HepG2 (cell line): ENCODE data around the gene CAPN15. TPM values are rescaled to one million over a fixed set of nuclear protein-coding genes. Genes with fewer than 3 reads are reported as not detected.

Source experiments
- CBX5 ChIP-seq: sonication (generic); formaldehyde crosslinking; IDR thresholded peaks from 2 replicates; pipeline ENCODE4 v1.4.0; 2020; ENCODE audit warnings: missing genetic modification reagents, borderline replicate concordance
- KDM5A ChIP-seq: fragments of 200-600 bp; sonication (generic); IDR thresholded peaks from 2 replicates; pipeline ENCODE4 v1.7.0; 2018; ENCODE audit warnings: antibody characterized with exemption, mild to moderate bottlenecking, low read length, borderline replicate concordance
- MED13 ChIP-seq: sonication (generic); formaldehyde crosslinking; IDR thresholded peaks from 2 replicates; pipeline ENCODE4 v1.5.0; 2020; ENCODE audit warnings: missing genetic modification reagents
- NCOA1 ChIP-seq: sonication (generic); formaldehyde crosslinking; IDR thresholded peaks from 2 replicates; pipeline ENCODE4 v1.9.0; 2021; ENCODE audit warnings: missing genetic modification reagents
- NCOA5 ChIP-seq: sonication (generic); formaldehyde crosslinking; IDR thresholded peaks from 2 replicates; pipeline ENCODE4 v1.4.0; 2020; ENCODE audit warnings: missing genetic modification reagents
- NR2F6 ChIP-seq, 2 experiments: IDR thresholded peaks; 2 replicates each; pipeline ENCODE4 v1.6.1; 2016; ENCODE audit warnings: antibody characterized with exemption in 1 of 2, mild to moderate bottlenecking in 1 of 2
- PAF1 ChIP-seq: IDR thresholded peaks from 2 replicates; pipeline ENCODE4 v1.6.1; 2016; ENCODE audit warnings: missing genetic modification reagents, missing compliant biosample characterization
- RORA ChIP-seq: sonication (generic); formaldehyde crosslinking; IDR thresholded peaks from 2 replicates; pipeline ENCODE4 v1.5.0; 2020; ENCODE audit warnings: mild to moderate bottlenecking, missing genetic modification reagents, moderate library complexity
- ZFP1 ChIP-seq: IDR thresholded peaks from 2 replicates; pipeline ENCODE4 v1.6.1; 2016
- ZNF501 ChIP-seq: sonication (generic); formaldehyde crosslinking; IDR thresholded peaks from 2 replicates; pipeline ENCODE4 v1.5.1; 2020; ENCODE audit warnings: mild to moderate bottlenecking, moderate library complexity, missing genetic modification reagents
- ZNF891 ChIP-seq: sonication (generic); formaldehyde crosslinking; IDR thresholded peaks from 2 replicates; pipeline ENCODE4 v1.5.0; 2020; ENCODE audit warnings: mild to moderate bottlenecking, missing genetic modification reagents
- polyA plus RNA-seq, 8 experiments: library from polyadenylated mRNA; depleted of rRNA in 3 of 8; stranded (reverse) in 7 of 8; unstranded in 1 of 8; fragments of >200 nt; fragmentation: Illumina TruSeq in 4 of 8; extraction: Trizol in 4 of 8; gene quantifications; 2 replicates each; pipeline versions ENCODE4 v1.2.1 to v1.2.3, GENCODE V29; 2011 to 2016; ENCODE audit warnings: low read depth in 4 of 8, missing spikeins in 1 of 8, mixed read lengths in 1 of 8; ENCODE audit not compliant: insufficient read depth in 1 of 8
- total RNA-seq, 5 experiments: library from RNA; depleted of rRNA; stranded (reverse); fragments of >200 nt; fragmentation: Illumina TruSeq; extraction: Trizol; gene quantifications; 2 replicates each; pipeline ENCODE4 v1.2.3, GENCODE V29; 2016; ENCODE audit warnings: low read depth in 1 of 5
- TF ChIP-seq, protein P1 (sequence below): sonication (generic); formaldehyde crosslinking; IDR thresholded peaks from 2 replicates; pipeline ENCODE4 v1.4.0; 2020; ENCODE audit warnings: missing genetic modification reagents
- TF ChIP-seq, protein P2 (sequence below): IDR thresholded peaks from 2 replicates; pipeline ENCODE4 v1.6.1; 2016; ENCODE audit warnings: control low read depth
- TF ChIP-seq, protein P3 (sequence below): sonication (generic); formaldehyde crosslinking; IDR thresholded peaks from 2 replicates; pipeline ENCODE4 v1.4.0; 2020; ENCODE audit warnings: missing genetic modification reagents
- TF ChIP-seq, protein P4 (sequence below): sonication (generic); formaldehyde crosslinking; conservative IDR thresholded peaks from 2 replicates; pipeline ENCODE4 v1.4.0; 2020; ENCODE audit warnings: missing genetic modification reagents
- TF ChIP-seq, protein P5 (sequence below): fragments of 450-650 bp; IDR thresholded peaks from 2 replicates; pipeline ENCODE4 v1.6.1; 2016
- TF ChIP-seq, protein P6 (sequence below): sonication (generic); formaldehyde crosslinking; IDR thresholded peaks from 2 replicates; pipeline ENCODE4 v1.5.0; 2020; ENCODE audit warnings: missing genetic modification reagents, mild to moderate bottlenecking, borderline replicate concordance

Gene CAPN15
- total and polyA plus RNA-seq, 2 of the 13 experiments (the other 11 are each of a cell fraction or from before 2014, with no cell fraction given): 14.9 to 24.5 TPM

DNA sequence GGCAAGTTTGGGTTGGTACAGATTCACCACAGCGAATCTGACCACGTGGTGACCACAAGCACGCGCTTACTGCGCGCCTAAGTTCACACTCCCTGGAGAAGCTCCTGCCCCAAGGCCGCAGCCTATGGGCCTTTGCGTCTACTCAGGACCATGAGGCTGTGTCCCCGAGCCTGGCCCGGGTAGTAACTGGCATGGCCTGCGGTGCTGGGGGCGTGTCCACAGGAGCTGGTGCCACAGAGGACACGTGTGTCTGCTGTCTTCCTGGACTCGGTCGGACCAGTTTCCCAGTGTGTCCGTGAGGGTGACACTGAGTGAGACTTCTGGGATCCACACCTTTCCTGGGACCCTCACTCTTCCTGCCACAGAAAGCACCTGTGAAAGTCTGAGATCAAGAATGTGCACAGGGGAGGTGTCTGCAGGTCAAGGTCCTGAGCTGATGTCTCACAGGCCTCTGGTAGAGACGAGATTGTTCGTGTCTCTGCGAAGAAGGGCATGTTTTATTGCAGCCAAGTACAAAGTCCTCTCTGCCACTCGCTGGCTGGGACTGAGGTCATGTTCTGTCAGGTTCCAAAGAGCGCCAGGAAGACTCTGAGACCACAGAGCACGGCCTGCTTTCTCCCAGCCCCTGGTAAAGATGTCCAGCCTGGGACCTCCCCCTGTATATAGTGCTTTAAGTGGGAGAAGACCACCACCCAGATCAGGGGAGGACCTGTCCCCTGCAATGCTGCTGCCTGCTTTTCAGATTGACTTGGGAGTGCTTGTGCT is 25.2 kb upstream of the CAPN15 start (continued):
- TF ChIP-seq, protein P1, sequence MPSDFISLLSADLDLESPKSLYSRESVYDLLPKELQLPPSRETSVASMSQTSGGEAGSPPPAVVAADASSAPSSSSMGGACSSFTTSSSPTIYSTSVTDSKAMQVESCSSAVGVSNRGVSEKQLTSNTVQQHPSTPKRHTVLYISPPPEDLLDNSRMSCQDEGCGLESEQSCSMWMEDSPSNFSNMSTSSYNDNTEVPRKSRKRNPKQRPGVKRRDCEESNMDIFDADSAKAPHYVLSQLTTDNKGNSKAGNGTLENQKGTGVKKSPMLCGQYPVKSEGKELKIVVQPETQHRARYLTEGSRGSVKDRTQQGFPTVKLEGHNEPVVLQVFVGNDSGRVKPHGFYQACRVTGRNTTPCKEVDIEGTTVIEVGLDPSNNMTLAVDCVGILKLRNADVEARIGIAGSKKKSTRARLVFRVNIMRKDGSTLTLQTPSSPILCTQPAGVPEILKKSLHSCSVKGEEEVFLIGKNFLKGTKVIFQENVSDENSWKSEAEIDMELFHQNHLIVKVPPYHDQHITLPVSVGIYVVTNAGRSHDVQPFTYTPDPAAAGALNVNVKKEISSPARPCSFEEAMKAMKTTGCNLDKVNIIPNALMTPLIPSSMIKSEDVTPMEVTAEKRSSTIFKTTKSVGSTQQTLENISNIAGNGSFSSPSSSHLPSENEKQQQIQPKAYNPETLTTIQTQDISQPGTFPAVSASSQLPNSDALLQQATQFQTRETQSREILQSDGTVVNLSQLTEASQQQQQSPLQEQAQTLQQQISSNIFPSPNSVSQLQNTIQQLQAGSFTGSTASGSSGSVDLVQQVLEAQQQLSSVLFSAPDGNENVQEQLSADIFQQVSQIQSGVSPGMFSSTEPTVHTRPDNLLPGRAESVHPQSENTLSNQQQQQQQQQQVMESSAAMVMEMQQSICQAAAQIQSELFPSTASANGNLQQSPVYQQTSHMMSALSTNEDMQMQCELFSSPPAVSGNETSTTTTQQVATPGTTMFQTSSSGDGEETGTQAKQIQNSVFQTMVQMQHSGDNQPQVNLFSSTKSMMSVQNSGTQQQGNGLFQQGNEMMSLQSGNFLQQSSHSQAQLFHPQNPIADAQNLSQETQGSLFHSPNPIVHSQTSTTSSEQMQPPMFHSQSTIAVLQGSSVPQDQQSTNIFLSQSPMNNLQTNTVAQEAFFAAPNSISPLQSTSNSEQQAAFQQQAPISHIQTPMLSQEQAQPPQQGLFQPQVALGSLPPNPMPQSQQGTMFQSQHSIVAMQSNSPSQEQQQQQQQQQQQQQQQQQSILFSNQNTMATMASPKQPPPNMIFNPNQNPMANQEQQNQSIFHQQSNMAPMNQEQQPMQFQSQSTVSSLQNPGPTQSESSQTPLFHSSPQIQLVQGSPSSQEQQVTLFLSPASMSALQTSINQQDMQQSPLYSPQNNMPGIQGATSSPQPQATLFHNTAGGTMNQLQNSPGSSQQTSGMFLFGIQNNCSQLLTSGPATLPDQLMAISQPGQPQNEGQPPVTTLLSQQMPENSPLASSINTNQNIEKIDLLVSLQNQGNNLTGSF: peak; percentile 29; the same call in 1 of the 2 replicates
- TF ChIP-seq PAF1 (CRISPR knock-in tag) (no peak), KDM5A (no peak), ZFP1 (CRISPR knock-in tag) (0 out of 2 replicates have a peak, but pooled peaks have one; percentile 32), NCOA1 (CRISPR knock-in tag) (no peak), MED13 (CRISPR knock-in tag) (no peak), RORA (CRISPR knock-in tag) (no peak), ZNF891 (peak; percentile 84; the same call in 1 of the 2 replicates), CBX5 (CRISPR knock-in tag) (no peak; the same call in 1 of the 2 replicates), NR2F6 (IDR thresholded peaks at IDR 0.05) (peak; percentile 75), NR2F6 (CRISPR knock-in tag; IDR thresholded peaks at IDR 0.05) (peak; percentile 92), ZNF501 (CRISPR knock-in tag) (peak; percentile 67), NCOA5 (CRISPR knock-in tag) (no peak)
- TF ChIP-seq, protein P2, sequence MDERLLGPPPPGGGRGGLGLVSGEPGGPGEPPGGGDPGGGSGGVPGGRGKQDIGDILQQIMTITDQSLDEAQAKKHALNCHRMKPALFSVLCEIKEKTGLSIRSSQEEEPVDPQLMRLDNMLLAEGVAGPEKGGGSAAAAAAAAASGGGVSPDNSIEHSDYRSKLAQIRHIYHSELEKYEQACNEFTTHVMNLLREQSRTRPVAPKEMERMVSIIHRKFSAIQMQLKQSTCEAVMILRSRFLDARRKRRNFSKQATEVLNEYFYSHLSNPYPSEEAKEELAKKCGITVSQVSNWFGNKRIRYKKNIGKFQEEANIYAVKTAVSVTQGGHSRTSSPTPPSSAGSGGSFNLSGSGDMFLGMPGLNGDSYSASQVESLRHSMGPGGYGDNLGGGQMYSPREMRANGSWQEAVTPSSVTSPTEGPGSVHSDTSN: no peak; the same call in 1 of the 2 replicates
- TF ChIP-seq, protein P3, sequence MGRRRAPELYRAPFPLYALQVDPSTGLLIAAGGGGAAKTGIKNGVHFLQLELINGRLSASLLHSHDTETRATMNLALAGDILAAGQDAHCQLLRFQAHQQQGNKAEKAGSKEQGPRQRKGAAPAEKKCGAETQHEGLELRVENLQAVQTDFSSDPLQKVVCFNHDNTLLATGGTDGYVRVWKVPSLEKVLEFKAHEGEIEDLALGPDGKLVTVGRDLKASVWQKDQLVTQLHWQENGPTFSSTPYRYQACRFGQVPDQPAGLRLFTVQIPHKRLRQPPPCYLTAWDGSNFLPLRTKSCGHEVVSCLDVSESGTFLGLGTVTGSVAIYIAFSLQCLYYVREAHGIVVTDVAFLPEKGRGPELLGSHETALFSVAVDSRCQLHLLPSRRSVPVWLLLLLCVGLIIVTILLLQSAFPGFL: 0 out of 2 replicates have a peak, but pooled peaks have one; percentile 51
- TF ChIP-seq, protein P4, sequence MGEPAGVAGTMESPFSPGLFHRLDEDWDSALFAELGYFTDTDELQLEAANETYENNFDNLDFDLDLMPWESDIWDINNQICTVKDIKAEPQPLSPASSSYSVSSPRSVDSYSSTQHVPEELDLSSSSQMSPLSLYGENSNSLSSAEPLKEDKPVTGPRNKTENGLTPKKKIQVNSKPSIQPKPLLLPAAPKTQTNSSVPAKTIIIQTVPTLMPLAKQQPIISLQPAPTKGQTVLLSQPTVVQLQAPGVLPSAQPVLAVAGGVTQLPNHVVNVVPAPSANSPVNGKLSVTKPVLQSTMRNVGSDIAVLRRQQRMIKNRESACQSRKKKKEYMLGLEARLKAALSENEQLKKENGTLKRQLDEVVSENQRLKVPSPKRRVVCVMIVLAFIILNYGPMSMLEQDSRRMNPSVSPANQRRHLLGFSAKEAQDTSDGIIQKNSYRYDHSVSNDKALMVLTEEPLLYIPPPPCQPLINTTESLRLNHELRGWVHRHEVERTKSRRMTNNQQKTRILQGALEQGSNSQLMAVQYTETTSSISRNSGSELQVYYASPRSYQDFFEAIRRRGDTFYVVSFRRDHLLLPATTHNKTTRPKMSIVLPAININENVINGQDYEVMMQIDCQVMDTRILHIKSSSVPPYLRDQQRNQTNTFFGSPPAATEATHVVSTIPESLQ (CRISPR knock-in tag): no peak
- TF ChIP-seq, protein P5, sequence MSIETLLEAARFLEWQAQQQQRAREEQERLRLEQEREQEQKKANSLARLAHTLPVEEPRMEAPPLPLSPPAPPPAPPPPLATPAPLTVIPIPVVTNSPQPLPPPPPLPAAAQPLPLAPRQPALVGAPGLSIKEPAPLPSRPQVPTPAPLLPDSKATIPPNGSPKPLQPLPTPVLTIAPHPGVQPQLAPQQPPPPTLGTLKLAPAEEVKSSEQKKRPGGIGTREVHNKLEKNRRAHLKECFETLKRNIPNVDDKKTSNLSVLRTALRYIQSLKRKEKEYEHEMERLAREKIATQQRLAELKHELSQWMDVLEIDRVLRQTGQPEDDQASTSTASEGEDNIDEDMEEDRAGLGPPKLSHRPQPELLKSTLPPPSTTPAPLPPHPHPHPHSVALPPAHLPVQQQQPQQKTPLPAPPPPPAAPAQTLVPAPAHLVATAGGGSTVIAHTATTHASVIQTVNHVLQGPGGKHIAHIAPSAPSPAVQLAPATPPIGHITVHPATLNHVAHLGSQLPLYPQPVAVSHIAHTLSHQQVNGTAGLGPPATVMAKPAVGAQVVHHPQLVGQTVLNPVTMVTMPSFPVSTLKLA: peak; percentile 76; the same call in 1 of the 2 replicates
- TF ChIP-seq, protein P6, sequence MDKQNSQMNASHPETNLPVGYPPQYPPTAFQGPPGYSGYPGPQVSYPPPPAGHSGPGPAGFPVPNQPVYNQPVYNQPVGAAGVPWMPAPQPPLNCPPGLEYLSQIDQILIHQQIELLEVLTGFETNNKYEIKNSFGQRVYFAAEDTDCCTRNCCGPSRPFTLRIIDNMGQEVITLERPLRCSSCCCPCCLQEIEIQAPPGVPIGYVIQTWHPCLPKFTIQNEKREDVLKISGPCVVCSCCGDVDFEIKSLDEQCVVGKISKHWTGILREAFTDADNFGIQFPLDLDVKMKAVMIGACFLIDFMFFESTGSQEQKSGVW (CRISPR knock-in tag): no peak
